ENCODE measurements around the gene TTLL12.

GRCh38 chr22:43203471-43203981 lies 16.6 kb upstream of the TTLL12 start:
- no peak for TF ChIP-seq POLR2AphosphoS5 (IDR thresholded peaks at IDR 0.05)
- no peak for TF ChIP-seq CTCF (IDR thresholded peaks at IDR 0.05)
- TF ChIP-seq POLR2A (IDR thresholded peaks at IDR 0.05): no peak
- TF ChIP-seq EP300 (IDR thresholded peaks at IDR 0.05): no peak
